CD8-positive, alpha-beta memory T cell (primary cell): ENCODE results near the gene SRI. TPM values are rescaled to one million over a fixed set of nuclear protein-coding genes. Genes with fewer than 3 reads are reported as not detected.

Experiments
- polyA plus RNA-seq: library from polyadenylated mRNA; unstranded; fragments of 300-500 nt; fragmentation: Illumina TruSeq; gene quantifications from one replicate; pipeline ENCODE4 v1.2.3, GENCODE V29; 2021
- total RNA-seq, 2 experiments: library from RNA; stranded (reverse); gene quantifications; one replicate each; pipeline ENCODE4 v1.2.3, GENCODE V29; 2021

Gene SRI
- total and polyA plus RNA-seq, 3 experiments from 2014 or later, result 242 to 278 (median 255) TPM

Other genes with a start within 250 kb of the SRI start
- gene STEAP4, start 86.9 kb upstream of the SRI start, total RNA-seq, result not detected
- gene STEAP4, start 86.9 kb upstream of the SRI start, polyA plus RNA-seq, result not detected